HG03469 (cell line): Measurements from ENCODE around the gene MFAP3L.
A peak's percentile ranks its signal among the peaks of the same experiment; 100 is the strongest.
"Not testable (repeated sequence)": the region's sequence is repeated elsewhere in the genome, so short reads cannot be mapped to it uniquely, and the experiment has no call there.

ENCODE experiments used
- ATAC-seq: cut with Tn5 transposase; IDR thresholded peaks from one replicate; pipeline ENCODE4 v1.9.1; 2021; ENCODE audit warnings: mild to moderate bottlenecking, moderate library complexity, moderate number of reproducible peaks; ENCODE audit not compliant: unreplicated experiment

MFAP3L gene

GRCh38 chr4:170026253-170027021 is at the start of gene MFAP3L:
Gene MFAP3L, minus strand, starts transcription at chr4:170026395. Its CDS starts 20,518 bp downstream, at chr4:170005877.
- ATAC-seq = peak; percentile 75

- no peak for ATAC-seq
These were observed 45.0 kb upstream of the MFAP3L start for GRCh38 chr4:170071196-170071595.

GRCh38 chr4:170068438-170069128 is 42.4 kb upstream of the MFAP3L start:
- no peak for ATAC-seq

- no peak for ATAC-seq
These were observed 33.2 kb upstream of the MFAP3L start for GRCh38 chr4:170059421-170059820.

GRCh38 chr4:170058826-170059225 is 32.6 kb upstream of the MFAP3L start:
- ATAC-seq = no peak

- no peak for ATAC-seq
These were observed 31.7 kb upstream of the MFAP3L start for GRCh38 chr4:170057866-170058265.

- ATAC-seq = no peak
These were observed 26.7 kb upstream of the MFAP3L start for GRCh38 chr4:170052919-170053318.

GRCh38 chr4:170051402-170051801 is 25.2 kb upstream of the MFAP3L start:
- no peak for ATAC-seq

GRCh38 chr4:170049766-170050165 is 23.6 kb upstream of the MFAP3L start:
- no peak for ATAC-seq

- no peak for ATAC-seq
These were observed 21.7 kb upstream of the MFAP3L start for GRCh38 chr4:170047771-170048354.

GRCh38 chr4:170046156-170046555 is 20.0 kb upstream of the MFAP3L start:
- not testable (repeated sequence) for ATAC-seq

GRCh38 chr4:170040031-170040680 is 14.0 kb upstream of the MFAP3L start:
- ATAC-seq = no peak

GRCh38 chr4:170038769-170039168 is 12.6 kb upstream of the MFAP3L start:
- no peak for ATAC-seq

- ATAC-seq = no peak
These were observed 12.0 kb upstream of the MFAP3L start for GRCh38 chr4:170038232-170038631.

- no peak for ATAC-seq
These were observed 11.3 kb upstream of the MFAP3L start for GRCh38 chr4:170037481-170037880.

- ATAC-seq = no peak
These were observed 9.7 kb upstream of the MFAP3L start for GRCh38 chr4:170035845-170036244.

- ATAC-seq = no peak
These were observed 9.0 kb upstream of the MFAP3L start for GRCh38 chr4:170035231-170035630.

GRCh38 chr4:170033999-170034398 is 7.8 kb upstream of the MFAP3L start:
- no peak for ATAC-seq

- ATAC-seq = no peak
These were observed 3.9 kb upstream of the MFAP3L start for GRCh38 chr4:170030121-170030520.

GRCh38 chr4:170027181-170027829 is 1.1 kb upstream of the MFAP3L start:
- peak; percentile 37 for ATAC-seq
